SK-N-MC (cell line): Measurements from ENCODE around the gene PRR27.

Source experiments
- EZH2 ChIP-seq: fragments of 200-600 bp; sonication (generic); IDR thresholded peaks from one replicate; pipeline ENCODE4 v1.6.1; 2017; ENCODE audit warnings: antibody characterized with exemption
- POLR2AphosphoS5 ChIP-seq: IDR thresholded peaks from 2 replicates; pipeline ENCODE4 v1.6.1; 2012; ENCODE audit warnings: mild to moderate bottlenecking, low read depth, low read length, borderline replicate concordance

DNA sequence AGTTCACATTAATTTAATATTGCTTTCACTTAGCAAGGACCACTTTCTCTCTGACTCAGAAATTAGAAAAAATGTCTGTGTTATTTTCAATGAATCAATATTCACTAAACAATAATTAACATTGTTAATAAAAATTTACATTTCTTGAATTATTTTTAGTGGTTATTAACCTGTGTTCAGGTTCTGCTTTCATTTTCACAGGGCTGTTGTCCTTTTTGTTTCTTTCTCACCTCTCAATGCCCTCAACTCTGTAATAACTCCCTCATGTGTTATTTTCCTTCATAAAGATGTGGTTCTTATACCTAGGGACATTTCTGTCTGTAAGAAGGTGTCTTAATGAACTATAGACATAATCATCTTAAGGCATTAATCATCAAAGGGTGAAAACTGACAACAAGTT is 43.1 kb upstream of the PRR27 start:
- TF ChIP-seq EZH2: no peak
- no peak for TF ChIP-seq POLR2AphosphoS5
